GM19397 (cell line): ENCODE results near the gene CCDC196.
A peak's percentile ranks its signal among the peaks of the same experiment; 100 is the strongest.
"Not testable (repeated sequence)": the region's sequence is repeated elsewhere in the genome, so short reads cannot be mapped to it uniquely, and the experiment has no call there.

Experiments
- ATAC-seq: cut with Tn5 transposase; IDR thresholded peaks from one replicate; pipeline ENCODE4 v1.9.1; 2021; ENCODE audit warnings: mild to moderate bottlenecking, moderate library complexity; ENCODE audit not compliant: unreplicated experiment

The CCDC196 gene

GRCh38 chr14:66495218-66496098 lies 9.3 kb downstream of the CCDC196 start:
- ATAC-seq, result peak; percentile 74

GRCh38 chr14:66496188-66496807 lies 10.1 kb downstream of the CCDC196 start:
- no peak for ATAC-seq

GRCh38 chr14:66496911-66497310 lies 10.7 kb downstream of the CCDC196 start:
- no peak for ATAC-seq

- no peak for ATAC-seq
Observed at GRCh38 chr14:66498311-66498710, 12.1 kb downstream of the CCDC196 start.

DNA sequence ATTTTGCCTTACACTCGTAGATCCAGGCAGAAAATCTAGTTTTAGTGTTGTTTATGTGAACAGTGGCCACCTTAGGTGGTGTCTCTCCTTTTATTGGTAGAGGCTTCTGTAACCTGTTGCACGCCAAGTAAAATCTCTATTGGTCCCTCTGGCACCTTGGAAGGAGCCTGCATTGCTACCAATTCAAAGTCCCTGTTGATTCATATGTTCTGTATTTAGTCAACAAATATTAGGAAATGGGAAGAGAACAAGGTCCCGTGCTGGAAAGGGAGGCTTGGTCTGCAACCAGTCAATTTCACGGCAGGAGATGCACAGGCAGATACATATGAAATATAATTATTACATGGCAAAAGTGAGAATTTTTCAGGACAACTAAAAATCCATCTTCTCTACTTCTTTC lies 15.4 kb downstream of the CCDC196 start:
- no peak for ATAC-seq

DNA sequence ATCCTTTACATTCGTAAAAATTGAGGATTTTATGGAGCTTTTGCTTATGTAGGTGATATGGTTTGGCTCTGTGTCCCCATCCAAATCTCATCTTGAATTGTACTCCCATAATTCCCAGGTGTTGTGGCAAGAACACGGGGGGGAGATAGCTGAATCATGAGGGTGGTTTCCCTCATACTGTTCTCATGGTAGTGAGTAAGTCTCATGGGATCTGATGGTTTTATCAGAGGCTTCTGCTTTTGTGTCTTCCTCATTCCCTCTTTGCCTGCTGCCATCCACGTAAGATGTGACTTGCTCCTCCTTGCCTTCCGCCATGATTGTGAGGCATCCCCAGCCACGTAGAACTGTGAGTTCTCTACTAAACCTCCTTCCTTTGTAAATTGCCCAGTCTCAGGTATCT lies 16.7 kb downstream of the CCDC196 start:
- not testable (repeated sequence) for ATAC-seq

DNA sequence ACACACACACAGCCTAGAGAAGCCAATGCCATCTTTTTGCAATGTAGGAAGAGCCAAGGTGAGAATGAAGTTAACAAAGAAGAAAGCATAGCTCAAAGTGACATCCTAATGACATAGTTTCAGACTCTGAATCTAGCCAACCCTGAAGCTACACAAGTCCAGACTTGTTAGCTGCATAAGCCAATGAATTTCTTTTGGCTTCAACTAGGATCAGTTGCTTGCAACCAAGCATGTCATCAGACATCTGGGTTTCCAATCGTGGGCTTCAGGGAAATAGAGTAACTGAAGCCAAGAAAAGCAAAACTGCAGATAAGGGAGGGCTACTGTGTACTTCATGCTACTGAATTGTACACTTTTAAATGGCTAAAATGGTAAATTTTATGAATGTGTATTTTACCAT lies 17.4 kb downstream of the CCDC196 start:
- no peak for ATAC-seq

DNA sequence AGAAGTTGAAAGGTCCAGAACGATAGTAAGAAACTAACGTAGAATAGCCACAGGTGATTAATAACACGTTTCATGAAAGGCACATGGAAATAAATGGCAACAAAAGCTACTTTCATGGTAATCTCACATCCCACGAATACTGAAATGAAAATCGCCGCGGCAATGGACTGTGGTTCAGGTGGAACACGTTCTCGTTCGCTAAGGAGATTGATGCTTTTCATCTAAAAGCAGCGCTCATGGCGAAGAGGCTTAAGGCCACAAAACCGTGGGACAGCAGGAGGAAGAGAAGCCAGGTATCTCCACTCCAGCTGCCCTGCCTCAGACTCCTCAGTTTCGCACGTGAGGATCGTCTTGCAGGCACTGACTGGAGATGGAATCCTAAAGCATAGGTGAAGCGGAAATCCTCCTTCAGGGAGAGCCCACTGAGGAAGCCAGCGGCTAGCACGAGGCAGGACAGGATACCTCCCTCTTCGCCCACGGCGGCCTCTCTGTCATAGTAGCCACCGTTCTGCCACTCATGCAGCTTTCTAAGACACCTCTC lies 21.1 kb downstream of the CCDC196 start:
- ATAC-seq, result peak; percentile 16

DNA sequence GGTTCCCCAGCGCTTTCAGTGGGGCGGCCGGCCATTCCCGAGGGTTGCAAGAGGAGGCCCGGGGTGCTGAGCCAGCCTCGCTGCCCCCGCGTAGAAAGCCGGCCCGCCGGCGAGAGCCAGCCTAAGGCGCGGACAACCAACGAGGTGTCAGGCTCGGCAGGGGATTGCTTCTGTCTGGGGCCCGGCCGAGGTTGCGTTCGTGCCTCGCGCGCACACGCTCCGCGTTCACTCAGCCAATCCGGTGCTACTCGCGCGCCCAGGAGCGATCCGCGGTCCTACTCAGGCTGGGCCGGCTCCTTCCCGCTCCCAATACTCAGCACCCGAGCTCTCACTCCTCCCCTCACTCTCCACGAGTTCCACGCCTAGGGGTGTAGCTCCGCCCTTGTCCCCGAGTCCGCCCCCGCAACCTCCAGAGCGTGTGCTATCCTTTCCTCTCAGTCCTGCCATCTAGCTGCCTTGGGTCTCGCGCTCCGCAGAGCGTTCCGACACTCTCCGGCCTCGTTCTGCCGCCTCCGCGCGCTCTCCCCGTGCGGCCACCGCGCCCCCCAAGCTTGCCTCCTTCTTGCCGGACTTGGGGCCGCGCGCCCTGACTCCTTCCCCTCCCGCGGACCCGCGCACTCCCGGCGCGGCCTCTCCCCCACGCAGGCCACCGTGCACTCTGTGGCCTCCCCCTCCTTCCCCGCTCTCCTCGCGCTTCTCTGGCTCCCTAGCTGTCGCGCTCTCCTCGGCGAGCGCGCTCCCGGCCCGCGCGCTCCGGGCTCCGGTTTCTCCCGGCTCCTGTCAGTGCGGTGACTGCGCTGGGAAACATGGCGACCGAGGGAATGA lies 21.8 kb downstream of the CCDC196 start, which contains the start of gene GPHN:
TSS of gene GPHN (plus strand) at position 426 of the 825 bp plus-strand sequence.
- peak; percentile 83 for ATAC-seq

GRCh38 chr14:66508547-66508845 lies 22.3 kb downstream of the CCDC196 start:
- ATAC-seq, result no peak

GRCh38 chr14:66508846-66509621 lies 22.9 kb downstream of the CCDC196 start:
- peak; percentile 32 for ATAC-seq

DNA sequence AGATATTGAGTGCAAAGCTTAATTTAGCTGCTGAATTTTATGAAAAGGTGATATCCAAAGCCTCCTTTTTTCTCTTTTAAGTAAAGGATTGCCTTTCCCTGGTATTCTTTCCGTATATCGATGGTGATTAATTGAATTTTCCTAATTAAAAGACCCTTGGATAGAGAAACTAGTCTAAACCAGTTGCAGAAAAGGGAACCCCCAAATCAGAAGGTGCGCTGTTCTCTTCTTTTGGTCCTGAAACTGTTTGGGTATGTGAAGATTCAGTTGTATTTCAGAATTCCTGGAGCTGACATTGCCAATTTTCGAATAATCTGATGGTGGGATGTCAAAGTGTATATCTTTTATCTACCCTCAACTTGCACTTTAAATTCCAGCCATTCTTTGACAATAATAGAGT lies 23.7 kb downstream of the CCDC196 start:
- no peak for ATAC-seq

DNA sequence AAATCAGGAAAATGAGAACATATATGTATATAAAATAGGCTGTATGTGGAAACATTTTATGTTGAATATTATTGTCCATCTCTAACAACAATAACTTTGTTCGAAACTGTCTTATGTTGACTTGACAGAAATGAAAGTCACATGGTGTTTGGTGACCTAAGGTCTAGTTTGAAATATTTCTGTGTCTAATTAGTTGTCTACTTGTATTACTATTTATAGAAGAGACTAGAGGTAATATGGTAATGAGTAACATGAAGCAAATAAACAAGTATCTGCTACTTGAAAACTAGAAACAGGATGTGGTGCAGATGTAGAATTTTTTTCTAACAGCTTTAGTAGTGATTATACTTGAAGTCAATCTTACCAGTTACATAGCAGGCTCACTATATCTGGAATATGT lies 25.7 kb downstream of the CCDC196 start:
- ATAC-seq, result no peak

GRCh38 chr14:66514213-66514612 lies 28.0 kb downstream of the CCDC196 start:
- no peak for ATAC-seq

GRCh38 chr14:66530526-66530925 lies 44.4 kb downstream of the CCDC196 start:
- ATAC-seq, result no peak

DNA sequence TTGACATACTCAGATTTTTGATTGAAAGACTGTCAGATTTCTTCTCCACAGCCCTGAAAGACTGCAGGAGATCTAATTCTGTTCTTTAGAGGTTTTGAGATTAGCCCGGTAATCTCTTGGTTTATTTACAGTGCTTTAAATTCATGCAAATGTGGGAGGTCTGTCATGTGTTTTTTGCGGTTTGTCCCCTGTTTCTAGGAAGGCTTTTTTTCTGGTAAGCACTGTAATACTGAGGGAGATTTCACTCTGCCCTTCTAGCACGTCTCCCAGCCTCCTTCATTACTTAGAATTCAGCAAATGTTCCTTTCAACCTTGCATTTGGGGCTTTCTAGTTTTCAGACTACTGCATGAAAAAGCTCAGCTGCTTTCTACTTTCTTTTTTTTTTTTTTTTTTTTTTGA lies 52.9 kb downstream of the CCDC196 start:
- ATAC-seq, result no peak

DNA sequence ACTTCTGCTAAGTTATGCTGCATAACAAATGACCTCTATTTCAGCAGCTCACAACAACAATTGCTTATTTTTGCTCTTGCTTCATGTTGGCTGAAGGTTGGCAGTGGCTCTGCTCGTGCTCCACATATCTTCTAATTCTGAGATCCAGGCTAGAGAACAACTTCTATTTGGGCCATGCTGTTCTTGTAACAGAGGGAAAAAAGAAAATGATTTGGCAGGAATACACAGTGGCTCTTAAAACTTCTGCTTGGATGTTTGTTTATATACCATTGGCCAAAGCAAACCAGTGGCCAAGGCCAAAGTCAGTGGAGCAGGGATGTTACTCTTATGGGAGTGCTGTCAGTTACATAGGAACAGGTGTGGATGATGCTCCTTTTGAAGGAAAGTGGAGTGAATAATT lies 53.9 kb downstream of the CCDC196 start:
- ATAC-seq, result no peak

DNA sequence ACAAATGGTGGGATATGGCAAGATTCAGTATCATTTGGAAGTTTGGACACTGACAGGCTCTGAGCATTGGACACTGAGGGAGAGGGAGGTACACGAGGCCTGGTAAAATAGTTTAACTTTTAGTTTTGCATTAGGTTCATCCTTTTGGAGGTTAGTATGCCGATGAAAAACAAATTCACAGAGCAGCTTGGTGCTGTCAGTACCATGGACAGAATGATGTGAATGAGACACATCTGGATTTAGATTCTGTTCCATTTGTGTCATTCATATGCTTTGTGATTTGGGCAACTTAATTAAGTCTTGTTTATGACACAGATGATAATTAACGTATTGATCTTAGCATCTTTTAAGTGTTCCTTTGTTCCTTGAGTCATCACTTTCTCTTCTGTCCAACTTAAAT lies 55.5 kb downstream of the CCDC196 start:
- ATAC-seq, result no peak

GRCh38 chr14:66543996-66544395 lies 57.8 kb downstream of the CCDC196 start:
- no peak for ATAC-seq

- not testable (repeated sequence) for ATAC-seq
Observed at GRCh38 chr14:66545191-66545590, 59.0 kb downstream of the CCDC196 start.

GRCh38 chr14:66545751-66546150 lies 59.6 kb downstream of the CCDC196 start:
- ATAC-seq, result not testable (repeated sequence)
